Measurements from ENCODE around the gene BCOR.
A peak's percentile ranks its signal among the peaks of the same experiment; 100 is the strongest.

Gene BCOR

DNA sequence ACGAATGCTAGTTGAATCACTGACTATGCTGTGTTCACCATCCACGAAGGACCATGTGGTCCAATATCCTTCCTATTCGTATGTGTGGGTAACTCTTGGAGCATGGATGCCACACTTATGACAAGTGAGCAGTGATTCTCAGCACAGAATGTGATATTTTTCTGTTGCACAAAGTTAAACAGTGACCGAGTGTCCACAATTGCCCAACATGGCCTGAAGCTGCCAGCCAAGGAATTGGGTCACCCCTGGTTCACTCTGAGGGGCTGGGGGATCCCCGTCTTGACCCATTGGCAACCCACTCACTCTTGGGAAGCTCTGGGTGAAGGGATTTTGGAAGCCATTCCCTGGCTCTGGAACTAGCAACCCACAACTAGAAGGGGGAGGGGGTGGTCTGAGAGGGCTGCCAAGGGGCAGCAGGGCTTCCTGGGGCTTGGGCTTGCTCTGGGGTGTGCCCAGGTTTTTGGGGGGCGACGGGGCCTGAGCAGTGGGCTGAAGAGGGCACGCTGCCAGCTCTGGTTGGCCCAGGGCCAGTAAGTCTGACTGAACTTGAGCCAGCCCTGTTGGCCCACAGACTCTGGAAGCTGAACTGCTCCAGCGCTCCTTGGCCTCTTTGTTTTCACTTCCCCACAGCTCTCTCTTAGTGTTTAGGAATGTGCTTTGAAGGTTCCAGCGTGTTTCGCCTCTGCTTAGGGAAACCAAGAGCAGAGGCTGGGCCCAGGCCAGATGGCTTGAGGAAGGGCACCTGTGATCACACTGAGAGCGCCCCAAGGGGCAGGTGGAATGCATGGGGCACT is 43.1 kb upstream of the BCOR start:
- Histone ChIP-seq H3K27me3 (ENCODE audit: control insufficient read depth, insufficient read depth, low read length) (peaks cover 42% of the 10 kb centered on the region), H3K27ac (ENCODE audit: low read depth, low read length) (no peak overlapping the region), H3K4me1 (ENCODE audit: control insufficient read depth, insufficient read depth, low read length) (peaks cover 34% of the 10 kb centered on the region), H3K36me3 (ENCODE audit: control insufficient read depth, insufficient read depth, low read length) (no peaks in the 10 kb centered on the region), H3K9me3 (ENCODE audit: control insufficient read depth, insufficient read depth, low read depth, low read length) (no peaks in the 10 kb centered on the region; the same call in 1 of the 2 replicates), H3K4me3 (ENCODE audit: low read depth, low read length) (no peak overlapping the region), H3K9ac (ENCODE audit: low read length) (peak overlapping the region; percentile 9)

DNA sequence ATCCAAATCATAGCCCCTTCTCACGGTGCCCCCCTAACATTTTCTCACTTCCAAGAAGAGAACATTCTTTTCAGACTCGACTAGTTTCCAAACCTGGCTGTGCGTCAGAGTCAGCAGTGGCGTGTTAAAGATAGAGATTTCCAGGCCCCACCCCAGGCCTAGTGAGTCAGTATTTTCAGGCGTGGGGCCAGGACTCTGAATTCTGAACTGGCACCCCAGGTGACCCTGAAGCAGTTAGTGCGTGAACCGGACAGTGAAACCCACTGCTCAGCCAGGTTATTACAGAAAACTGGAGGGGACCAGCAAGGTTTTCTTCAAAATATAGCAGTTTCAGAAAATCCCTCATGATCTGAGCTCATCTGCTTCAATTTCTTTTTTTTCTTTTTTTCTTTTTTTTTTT is 35.0 kb upstream of the BCOR start:
- Histone ChIP-seq H3K4me1 (ENCODE audit: control insufficient read depth, insufficient read depth, low read length) (peaks cover 10% of the 10 kb centered on the region; the same call in 1 of the 2 replicates), H3K27me3 (ENCODE audit: control insufficient read depth, insufficient read depth, low read length) (no peaks in the 10 kb centered on the region; the same call in 1 of the 2 replicates), H3K27ac (ENCODE audit: low read depth, low read length) (no peak overlapping the region), H3K9ac (ENCODE audit: low read length) (no peak overlapping the region), H3K4me3 (ENCODE audit: low read depth, low read length) (no peak overlapping the region), H3K36me3 (ENCODE audit: control insufficient read depth, insufficient read depth, low read length) (no peaks in the 10 kb centered on the region), H3K9me3 (ENCODE audit: control insufficient read depth, insufficient read depth, low read depth, low read length) (peaks cover 5% of the 10 kb centered on the region; the same call in 1 of the 2 replicates)

- Histone ChIP-seq H3K9ac (ENCODE audit: low read length) (no peak overlapping the region), H3K27me3 (ENCODE audit: control insufficient read depth, insufficient read depth, low read length) (no peaks in the 10 kb centered on the region; the same call in 1 of the 2 replicates), H3K36me3 (ENCODE audit: control insufficient read depth, insufficient read depth, low read length) (no peaks in the 10 kb centered on the region), H3K27ac (ENCODE audit: low read depth, low read length) (no peak overlapping the region), H3K4me1 (ENCODE audit: control insufficient read depth, insufficient read depth, low read length) (peaks cover 10% of the 10 kb centered on the region; the same call in 1 of the 2 replicates), H3K9me3 (ENCODE audit: control insufficient read depth, insufficient read depth, low read depth, low read length) (peaks cover 5% of the 10 kb centered on the region; the same call in 1 of the 2 replicates), H3K4me3 (ENCODE audit: low read depth, low read length) (no peak overlapping the region)
These were observed 34.0 kb upstream of the BCOR start for GRCh38 chrX:40131654-40132337.

DNA sequence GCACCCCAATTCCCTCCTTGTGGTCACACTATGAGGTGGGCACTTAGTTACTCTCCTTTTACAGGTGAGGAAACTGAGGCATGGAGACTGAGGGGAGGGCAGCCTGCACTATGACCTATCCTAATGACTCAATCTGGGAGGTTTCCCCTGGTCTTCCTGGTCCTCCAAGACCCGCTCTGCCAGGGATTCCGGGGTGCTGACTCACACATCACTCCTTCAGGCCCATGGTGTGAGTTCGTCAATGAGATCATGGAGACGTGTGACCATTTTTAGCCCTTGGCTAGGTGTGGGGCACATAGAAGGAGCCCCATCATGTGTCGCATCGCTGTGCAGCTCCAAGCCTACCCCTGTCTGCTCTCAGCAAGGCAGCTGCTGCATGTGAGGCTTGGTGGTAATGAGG is 32.4 kb upstream of the BCOR start:
- no peak overlapping the region for H3K27ac ChIP-seq (ENCODE audit: low read depth, low read length)
- H3K9ac ChIP-seq (ENCODE audit: low read length), result peak overlapping the region; percentile 15
- H3K4me3 ChIP-seq (ENCODE audit: low read depth, low read length), result no peak overlapping the region
- no peaks in the 10 kb centered on the region; the same call in 1 of the 2 replicates for H3K27me3 ChIP-seq (ENCODE audit: control insufficient read depth, insufficient read depth, low read length)
- no peaks in the 10 kb centered on the region for H3K36me3 ChIP-seq (ENCODE audit: control insufficient read depth, insufficient read depth, low read length)
- H3K9me3 ChIP-seq (ENCODE audit: control insufficient read depth, insufficient read depth, low read depth, low read length), result peaks cover 5% of the 10 kb centered on the region; the same call in 1 of the 2 replicates
- peaks cover 10% of the 10 kb centered on the region; the same call in 1 of the 2 replicates for H3K4me1 ChIP-seq (ENCODE audit: control insufficient read depth, insufficient read depth, low read length)

GRCh38 chrX:40127052-40127451 is 29.3 kb upstream of the BCOR start:
- Histone ChIP-seq H3K27me3 (ENCODE audit: control insufficient read depth, insufficient read depth, low read length) (no peaks in the 10 kb centered on the region), H3K9ac (ENCODE audit: low read length) (no peak overlapping the region), H3K9me3 (ENCODE audit: control insufficient read depth, insufficient read depth, low read depth, low read length) (peaks cover 5% of the 10 kb centered on the region; the same call in 1 of the 2 replicates), H3K4me3 (ENCODE audit: low read depth, low read length) (no peak overlapping the region), H3K4me1 (ENCODE audit: control insufficient read depth, insufficient read depth, low read length) (peaks cover 10% of the 10 kb centered on the region; the same call in 1 of the 2 replicates), H3K36me3 (ENCODE audit: control insufficient read depth, insufficient read depth, low read length) (no peaks in the 10 kb centered on the region), H3K27ac (ENCODE audit: low read depth, low read length) (no peak overlapping the region)

- Histone ChIP-seq H3K9me3 (ENCODE audit: control insufficient read depth, insufficient read depth, low read depth, low read length) (no peaks in the 10 kb centered on the region; the same call in 1 of the 2 replicates), H3K27me3 (ENCODE audit: control insufficient read depth, insufficient read depth, low read length) (no peaks in the 10 kb centered on the region), H3K36me3 (ENCODE audit: control insufficient read depth, insufficient read depth, low read length) (no peaks in the 10 kb centered on the region), H3K27ac (ENCODE audit: low read depth, low read length) (no peak overlapping the region), H3K4me3 (ENCODE audit: low read depth, low read length) (no peak overlapping the region), H3K9ac (ENCODE audit: low read length) (no peak overlapping the region), H3K4me1 (ENCODE audit: control insufficient read depth, insufficient read depth, low read length) (peaks cover 17% of the 10 kb centered on the region)
These were observed 24.7 kb upstream of the BCOR start for GRCh38 chrX:40122487-40122886.

DNA sequence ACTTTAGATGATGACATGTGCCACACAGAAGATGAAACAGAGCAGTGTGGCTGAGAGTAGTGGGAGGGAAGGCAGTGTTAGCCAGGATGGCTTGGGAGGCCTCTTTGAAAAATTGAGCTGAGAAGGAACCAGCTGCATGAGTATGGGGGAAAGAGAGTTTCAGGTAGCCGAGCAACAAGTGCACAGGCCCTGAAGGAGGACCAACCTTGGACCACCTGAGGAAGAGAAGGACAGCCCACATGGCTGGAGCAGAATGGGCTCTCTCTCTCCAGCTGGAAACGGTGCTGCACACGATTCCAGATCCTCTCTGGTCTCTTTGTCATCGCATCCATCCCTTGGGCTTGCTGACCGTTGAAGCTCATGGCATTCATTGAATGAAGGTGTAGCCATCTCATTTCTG is 23.9 kb upstream of the BCOR start:
- no peaks in the 10 kb centered on the region; the same call in 1 of the 2 replicates for H3K9me3 ChIP-seq (ENCODE audit: control insufficient read depth, insufficient read depth, low read depth, low read length)
- H3K4me1 ChIP-seq (ENCODE audit: control insufficient read depth, insufficient read depth, low read length), result peaks cover 19% of the 10 kb centered on the region
- no peak overlapping the region for H3K9ac ChIP-seq (ENCODE audit: low read length)
- no peaks in the 10 kb centered on the region for H3K27me3 ChIP-seq (ENCODE audit: control insufficient read depth, insufficient read depth, low read length)
- no peaks in the 10 kb centered on the region for H3K36me3 ChIP-seq (ENCODE audit: control insufficient read depth, insufficient read depth, low read length)
- no peak overlapping the region for H3K27ac ChIP-seq (ENCODE audit: low read depth, low read length)
- no peak overlapping the region for H3K4me3 ChIP-seq (ENCODE audit: low read depth, low read length)

DNA sequence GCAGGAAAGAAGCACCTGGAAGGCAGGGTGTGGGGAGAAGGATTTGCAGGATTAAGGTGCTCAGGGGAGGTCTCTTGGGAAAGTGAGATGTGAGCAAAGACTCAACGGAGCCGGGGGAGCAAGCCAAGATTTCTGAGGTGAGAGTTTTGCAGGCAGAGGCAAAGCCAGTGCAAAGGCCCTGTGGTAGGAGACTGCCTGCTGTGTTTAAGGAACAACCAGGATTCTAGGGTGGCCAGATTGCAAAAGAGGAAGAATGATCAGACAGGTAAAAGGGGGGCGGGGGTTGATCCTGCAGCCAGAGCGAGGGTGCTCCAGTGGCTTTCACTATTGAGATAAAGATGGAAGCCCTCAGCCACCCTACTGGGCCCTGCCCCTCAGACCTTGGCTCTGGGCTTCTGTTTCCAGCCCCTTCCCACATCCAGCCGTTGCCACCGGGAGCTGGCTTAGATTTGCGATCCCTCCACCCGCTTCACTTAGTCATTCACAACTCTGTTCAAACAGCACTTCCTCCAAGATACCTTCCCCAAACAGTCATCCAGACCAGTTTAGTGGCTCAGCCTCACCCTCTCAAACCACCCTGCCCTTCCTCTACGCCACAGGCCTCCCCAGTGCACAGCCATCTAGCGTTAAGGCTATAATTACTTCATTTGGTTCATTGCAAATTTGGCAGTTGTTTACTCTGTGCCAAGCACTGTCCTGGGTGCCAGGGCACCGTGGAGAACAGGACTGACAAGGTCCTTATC is 23.3 kb upstream of the BCOR start:
- no peak overlapping the region for H3K4me3 ChIP-seq (ENCODE audit: low read depth, low read length)
- no peaks in the 10 kb centered on the region for H3K36me3 ChIP-seq (ENCODE audit: control insufficient read depth, insufficient read depth, low read length)
- no peaks in the 10 kb centered on the region; the same call in 1 of the 2 replicates for H3K9me3 ChIP-seq (ENCODE audit: control insufficient read depth, insufficient read depth, low read depth, low read length)
- no peak overlapping the region for H3K27ac ChIP-seq (ENCODE audit: low read depth, low read length)
- no peak overlapping the region for H3K9ac ChIP-seq (ENCODE audit: low read length)
- no peaks in the 10 kb centered on the region for H3K27me3 ChIP-seq (ENCODE audit: control insufficient read depth, insufficient read depth, low read length)
- H3K4me1 ChIP-seq (ENCODE audit: control insufficient read depth, insufficient read depth, low read length), result peaks cover 21% of the 10 kb centered on the region

DNA sequence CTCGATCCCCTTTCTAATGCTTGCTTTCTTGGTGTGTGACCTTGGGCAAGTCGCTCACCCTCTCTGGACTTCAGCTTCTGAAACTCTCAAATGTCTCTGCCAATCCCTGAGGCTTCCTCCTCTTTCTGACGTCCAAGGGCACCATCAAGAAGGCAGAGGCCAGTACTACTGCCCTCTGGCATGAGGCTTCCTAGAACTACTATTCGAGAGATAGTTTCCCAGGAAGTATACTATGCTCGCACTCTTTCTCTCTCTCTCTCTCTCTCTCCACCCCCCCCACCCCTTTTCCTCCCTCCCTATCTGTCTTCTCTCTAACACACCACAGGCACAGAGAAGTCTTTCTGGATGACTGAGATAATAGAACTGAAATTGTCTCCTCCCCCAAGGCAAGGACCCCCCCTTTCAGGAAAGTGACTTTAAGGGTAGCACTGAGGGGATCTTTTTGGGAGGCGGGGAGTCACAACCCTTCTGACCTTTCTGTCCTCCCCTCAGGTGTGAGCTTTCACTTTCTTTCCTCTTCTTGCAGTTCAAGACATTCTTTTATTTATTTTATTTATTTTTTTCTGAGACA is 20.0 kb upstream of the BCOR start:
- H3K9ac ChIP-seq (ENCODE audit: low read length), result no peak overlapping the region
- peaks cover 21% of the 10 kb centered on the region for H3K4me1 ChIP-seq (ENCODE audit: control insufficient read depth, insufficient read depth, low read length)
- H3K9me3 ChIP-seq (ENCODE audit: control insufficient read depth, insufficient read depth, low read depth, low read length), result no peaks in the 10 kb centered on the region; the same call in 1 of the 2 replicates
- no peaks in the 10 kb centered on the region for H3K36me3 ChIP-seq (ENCODE audit: control insufficient read depth, insufficient read depth, low read length)
- no peak overlapping the region for H3K27ac ChIP-seq (ENCODE audit: low read depth, low read length)
- H3K27me3 ChIP-seq (ENCODE audit: control insufficient read depth, insufficient read depth, low read length), result no peaks in the 10 kb centered on the region
- no peak overlapping the region for H3K4me3 ChIP-seq (ENCODE audit: low read depth, low read length)

GRCh38 chrX:40116925-40117324 is 19.2 kb upstream of the BCOR start:
- no peaks in the 10 kb centered on the region for H3K36me3 ChIP-seq (ENCODE audit: control insufficient read depth, insufficient read depth, low read length)
- H3K9me3 ChIP-seq (ENCODE audit: control insufficient read depth, insufficient read depth, low read depth, low read length), result no peaks in the 10 kb centered on the region; the same call in 1 of the 2 replicates
- no peaks in the 10 kb centered on the region for H3K27me3 ChIP-seq (ENCODE audit: control insufficient read depth, insufficient read depth, low read length)
- no peak overlapping the region for H3K4me3 ChIP-seq (ENCODE audit: low read depth, low read length)
- no peak overlapping the region for H3K9ac ChIP-seq (ENCODE audit: low read length)
- peaks cover 21% of the 10 kb centered on the region for H3K4me1 ChIP-seq (ENCODE audit: control insufficient read depth, insufficient read depth, low read length)
- no peak overlapping the region for H3K27ac ChIP-seq (ENCODE audit: low read depth, low read length)
